Hepatocyte (in vitro differentiated cells): ENCODE results near the gene SV2A. TPM values are rescaled to one million over a fixed set of nuclear protein-coding genes. Genes with fewer than 3 reads are reported as not detected.
A peak's percentile ranks its signal among the peaks of the same experiment; 100 is the strongest.

Source experiments
- DNase-seq: peaks from one replicate; pipeline ENCODE4 v3.0.0-alpha.2; 2016; ENCODE audit warnings: low spot score
- H2AFZ ChIP-seq: fragments of 200-600 bp; sonication (generic); 2 replicates; pipeline ENCODE4 v1.6.0; 2016; ENCODE audit warnings: antibody characterized with exemption, mild to moderate bottlenecking
- H3K27ac ChIP-seq: fragments of 200-600 bp; sonication (generic); 2 replicates; pipeline ENCODE4 v1.5.1; 2016; ENCODE audit warnings: mild to moderate bottlenecking
- H3K27me3 ChIP-seq: fragments of 200-600 bp; sonication (generic); 2 replicates; pipeline ENCODE4 v1.6.1; 2016
- H3K36me3 ChIP-seq: fragments of 200-600 bp; sonication (generic); replicated peaks from 2 replicates; pipeline ENCODE4 v1.5.1; 2016; ENCODE audit warnings: low read depth; ENCODE audit not compliant: insufficient read depth
- H3K4me1 ChIP-seq: fragments of 200-600 bp; sonication (generic); 2 replicates; pipeline ENCODE4 v1.5.1; 2016; ENCODE audit warnings: mild to moderate bottlenecking, moderate library complexity; ENCODE audit not compliant: insufficient read depth
- H3K4me2 ChIP-seq: fragments of 200-600 bp; sonication (generic); 2 replicates; pipeline ENCODE4 v1.6.0; 2016
- H3K4me3 ChIP-seq: fragments of 200-600 bp; sonication (generic); 2 replicates; pipeline ENCODE4 v1.5.1; 2016; ENCODE audit warnings: mild to moderate bottlenecking
- H3K79me2 ChIP-seq: fragments of 200-600 bp; sonication (generic); 2 replicates; pipeline ENCODE4 v1.6.0; 2017; ENCODE audit warnings: mild to moderate bottlenecking
- H3K9me2 ChIP-seq: fragments of 200-600 bp; sonication (generic); replicated peaks from 2 replicates; pipeline ENCODE4 v1.6.0; 2017; ENCODE audit warnings: mild to moderate bottlenecking; ENCODE audit not compliant: insufficient read depth
- H3K9me3 ChIP-seq: fragments of 200-600 bp; sonication (generic); 2 replicates; pipeline ENCODE4 v1.5.1; 2016; ENCODE audit warnings: low read depth, mild to moderate bottlenecking
- H4K20me1 ChIP-seq: fragments of 200-600 bp; sonication (generic); 2 replicates; pipeline ENCODE4 v1.6.0; 2016; ENCODE audit warnings: mild to moderate bottlenecking; ENCODE audit not compliant: insufficient read depth, poor library complexity, severe bottlenecking
- CTCF ChIP-seq: fragments of 200-600 bp; sonication (generic); IDR thresholded peaks from 2 replicates; pipeline ENCODE4 v1.5.1; 2016; ENCODE audit warnings: antibody characterized with exemption, mild to moderate bottlenecking; ENCODE audit not compliant: poor library complexity
- EZH2 ChIP-seq: fragments of 200-600 bp; sonication (generic); IDR thresholded peaks from 2 replicates; pipeline ENCODE4 v1.6.1; 2016; ENCODE audit warnings: antibody characterized with exemption, mild to moderate bottlenecking, borderline replicate concordance
- EZH2phosphoT487 ChIP-seq: fragments of 200-600 bp; sonication (generic); IDR thresholded peaks from one replicate; pipeline ENCODE4 v1.6.1; 2018; ENCODE audit warnings: antibody characterized with exemption, mild to moderate bottlenecking, low read depth, moderate library complexity; ENCODE audit not compliant: unreplicated experiment, severe bottlenecking
- WGBS: methylation state at CpG from one replicate; pipeline ENCODE4 v1.1.6; 2016; ENCODE audit warnings: low lambda C conversion rate; ENCODE audit errors: missing lambda C conversion rate; 5-methylcytosine and 5-hydroxymethylcytosine counted together
- polyA plus RNA-seq: library from polyadenylated mRNA; unstranded; fragments of >200 nt; fragmentation: Nextera tagmentation; extraction: Ambion mirVana; gene quantifications from 2 replicates; pipeline ENCODE4 v1.2.1, GENCODE V29; 2016
- total RNA-seq: library from RNA; depleted of rRNA; stranded (reverse); fragments of >200 nt; gene quantifications from 2 replicates; pipeline ENCODE4 v1.2.3, GENCODE V29; 2014

Gene SV2A
- total and polyA plus RNA-seq, 2 experiments from 2014 or later: 5.0 to 5.5 TPM

DNA sequence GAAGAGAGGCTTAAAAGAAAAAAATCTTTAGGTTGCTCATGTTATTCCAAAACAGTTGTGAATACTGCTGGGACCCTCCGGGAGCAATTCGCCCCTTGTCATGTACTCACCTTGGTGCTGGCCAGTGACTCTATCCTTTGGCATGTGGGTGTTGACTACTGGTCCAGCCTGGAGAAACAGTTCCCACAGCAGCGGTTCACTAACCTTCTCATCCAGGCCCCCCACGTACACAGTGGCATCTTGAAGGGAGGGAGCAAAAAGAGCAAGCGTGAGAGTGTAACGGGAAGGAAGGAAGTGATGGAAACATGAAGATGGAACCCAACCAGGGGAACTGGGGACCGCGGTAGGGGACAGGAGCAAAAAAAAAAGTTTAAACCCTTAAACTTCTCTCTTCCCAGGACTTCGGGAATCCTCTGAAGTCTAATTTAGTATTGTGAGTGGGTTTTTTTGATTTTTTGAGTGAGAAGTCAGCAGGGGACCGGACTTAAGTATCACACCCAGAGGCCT is 9.5 kb upstream of the SV2A start:
- 2% methylated on average over 10 of the region's 10 CpGs for WGBS
- H3K36me3 ChIP-seq: peaks cover 5% of the 10 kb centered on the region
- H3K4me3 ChIP-seq: peak overlapping the region; percentile 55

GRCh38 chr1:149926296-149926695 is 8.7 kb upstream of the SV2A start:
- Histone ChIP-seq H3K4me1 (peaks cover 23% of the 10 kb centered on the region), H3K27ac (no peak overlapping the region), H3K79me2 (peaks cover 25% of the 10 kb centered on the region), H3K9me3 (no peaks in the 10 kb centered on the region), H4K20me1 (peaks cover 9% of the 10 kb centered on the region), H3K36me3 (peaks cover 5% of the 10 kb centered on the region), H2AFZ (no peak overlapping the region), H3K4me3 (no peak overlapping the region), H3K4me2 (peak overlapping the region; percentile 89), H3K27me3 (no peaks in the 10 kb centered on the region), H3K9me2 (no peaks in the 10 kb centered on the region)
- TF ChIP-seq EZH2 (no peak), EZH2phosphoT487 (no peak), CTCF (no peak)
- no peak for DNase-seq
- 95% methylated on average over 9 of the region's 9 CpGs for WGBS

More for the DNA sequence above, 9.5 kb upstream of the SV2A start:
- H3K4me1 ChIP-seq: peaks cover 27% of the 10 kb centered on the region
- TF ChIP-seq CTCF: no peak
- TF ChIP-seq EZH2: no peak
- TF ChIP-seq EZH2phosphoT487: no peak
- H2AFZ ChIP-seq: no peak overlapping the region
- no peak for DNase-seq
- peak overlapping the region; percentile 89 for H3K4me2 ChIP-seq
- H3K79me2 ChIP-seq: peaks cover 25% of the 10 kb centered on the region
- no peaks in the 10 kb centered on the region for H3K27me3 ChIP-seq
- peaks cover 9% of the 10 kb centered on the region for H4K20me1 ChIP-seq
- H3K9me2 ChIP-seq: no peaks in the 10 kb centered on the region
- H3K27ac ChIP-seq: peak overlapping the region; percentile 98
- no peaks in the 10 kb centered on the region for H3K9me3 ChIP-seq

- H3K4me1 ChIP-seq: peaks cover 23% of the 10 kb centered on the region
- WGBS: 100% methylated on average over 2 of the region's 2 CpGs
- peaks cover 25% of the 10 kb centered on the region for H3K79me2 ChIP-seq
- DNase-seq: no peak
- no peak overlapping the region for H2AFZ ChIP-seq
- peaks cover 5% of the 10 kb centered on the region for H3K36me3 ChIP-seq
- H3K9me3 ChIP-seq: no peaks in the 10 kb centered on the region
- peak overlapping the region; percentile 89 for H3K4me2 ChIP-seq
- H3K4me3 ChIP-seq: no peak overlapping the region
- H3K9me2 ChIP-seq: no peaks in the 10 kb centered on the region
- TF ChIP-seq EZH2 (no peak), CTCF (no peak), EZH2phosphoT487 (no peak)
- no peaks in the 10 kb centered on the region for H3K27me3 ChIP-seq
- H4K20me1 ChIP-seq: peaks cover 9% of the 10 kb centered on the region
- H3K27ac ChIP-seq: no peak overlapping the region
These were observed 8.1 kb upstream of the SV2A start for GRCh38 chr1:149925751-149926150.

- TF ChIP-seq CTCF: no peak
- no peak for TF ChIP-seq EZH2phosphoT487
- no peak for TF ChIP-seq EZH2
- H3K27me3 ChIP-seq: no peaks in the 10 kb centered on the region
- no peak overlapping the region for H3K27ac ChIP-seq
- 92% methylated on average over 3 of the region's 3 CpGs for WGBS
- DNase-seq: no peak
- H3K4me2 ChIP-seq: no peak overlapping the region
- no peak overlapping the region for H2AFZ ChIP-seq
- H3K36me3 ChIP-seq: peaks cover 5% of the 10 kb centered on the region
- no peaks in the 10 kb centered on the region for H3K9me3 ChIP-seq
- peaks cover 23% of the 10 kb centered on the region for H3K4me1 ChIP-seq
- no peaks in the 10 kb centered on the region for H3K9me2 ChIP-seq
- no peak overlapping the region for H3K4me3 ChIP-seq
- H3K79me2 ChIP-seq: peaks cover 25% of the 10 kb centered on the region
- H4K20me1 ChIP-seq: peaks cover 9% of the 10 kb centered on the region
These were observed 7.7 kb upstream of the SV2A start for GRCh38 chr1:149925345-149925744.
